Measurements from ENCODE around the gene ITLN2. TPM values are rescaled to one million over a fixed set of nuclear protein-coding genes. Genes with fewer than 3 reads are reported as not detected.
A peak's percentile ranks its signal among the peaks of the same experiment; 100 is the strongest.

The ITLN2 gene
- total and polyA plus RNA-seq, 9 of the 15 experiments (the other 6 are each of a cell fraction or from before 2014, with no cell fraction given), result not detected

GRCh38 chr1:160949216-160949880 lies 5.3 kb downstream of the ITLN2 start (continued):
- TF ChIP-seq CTBP1 (IDR thresholded peaks at IDR 0.05; ENCODE audit: borderline replicate concordance), result peak; percentile 50; the same call in 1 of the 2 replicates
- TF ChIP-seq ZBED1 (IDR thresholded peaks at IDR 0.05), result peak; percentile 42; the same call in 1 of the 2 replicates
- peak in 1 of 2 experiments; percentile 59; a peak in 1 of 4 replicates for TF ChIP-seq TEAD1 (CRISPR knock-in tag; IDR thresholded peaks at IDR 0.05)
- TF ChIP-seq ZNF766 (CRISPR knock-in tag; conservative IDR thresholded peaks at IDR 0.05), result peak; percentile 58; the same call in 1 of the 2 replicates
- peak; percentile 68; the same call in 1 of the 2 replicates for TF ChIP-seq RUNX1 (IDR thresholded peaks at IDR 0.05; ENCODE audit: low read depth)
- 0 out of 2 replicates have a peak, but pooled peaks have one; percentile 24 for TF ChIP-seq HDAC2 (IDR thresholded peaks at IDR 0.05)
- peak; percentile 89 for TF ChIP-seq SMAD4 (CRISPR knock-in tag; conservative IDR thresholded peaks at IDR 0.05)
- TF ChIP-seq FOXA3 (CRISPR knock-in tag; conservative IDR thresholded peaks at IDR 0.05 in 1 of 2, IDR thresholded peaks at IDR 0.05 in 1 of 2), result peak; percentile 17 to 90; a peak in 2 of 4 replicates
- TF ChIP-seq TFAP4 (CRISPR knock-in tag; IDR thresholded peaks at IDR 0.05; ENCODE audit: borderline replicate concordance), result peak; percentile 57
- peak; percentile 89 for TF ChIP-seq ZNF175 (CRISPR knock-in tag; IDR thresholded peaks at IDR 0.05; ENCODE audit: low read depth)
- 0 out of 2 replicates have a peak, but pooled peaks have one; percentile 38 for TF ChIP-seq ZBTB17 (CRISPR knock-in tag; IDR thresholded peaks at IDR 0.05)
- peak; percentile 40; the same call in 1 of the 2 replicates for TF ChIP-seq RNF2 (IDR thresholded peaks at IDR 0.05)
